Posterior cingulate gyrus (tissue), 11 donors: ENCODE measurements around the gene IPCEF1.
"Not testable (repeated sequence)": the region's sequence is repeated elsewhere in the genome, so short reads cannot be mapped to it uniquely, and the experiment has no call there.

ENCODE experiments used
- DNase-seq, 10 donors: peaks; one replicate each; pipeline versions ENCODE4 v3.0.0 to v3.0.0-alpha.2; 2020 to 2021; ENCODE audit warnings: mixed read lengths in 3 of 10
- intact Hi-C: fragments of 100-400 bp; cut with DNase I; formaldehyde crosslinking; loops from one replicate; pipeline ENCODE4 v1.15.1; 2023

The IPCEF1 gene

DNA sequence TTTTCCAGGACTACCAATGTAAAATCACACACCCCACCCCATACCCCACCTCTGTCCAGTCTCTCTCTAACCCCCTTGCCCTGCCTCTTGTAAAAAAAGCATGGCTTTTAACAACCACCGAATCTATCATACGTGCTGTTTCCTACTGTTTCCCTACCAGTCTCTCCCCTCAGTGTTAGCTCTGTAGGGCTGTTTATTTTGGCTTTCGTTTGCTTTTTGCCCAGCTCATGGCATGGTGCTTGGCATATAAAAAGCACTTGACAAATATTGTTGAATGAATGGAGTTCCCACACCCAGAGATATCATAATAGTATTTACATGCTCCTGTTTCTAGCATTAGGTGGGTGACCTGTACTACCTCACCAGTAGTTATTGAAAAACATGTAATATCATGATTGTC, 169.4 kb downstream of the IPCEF1 start:
- DNase-seq, result no peak
- intact Hi-C loops, result no loop called here

DNA sequence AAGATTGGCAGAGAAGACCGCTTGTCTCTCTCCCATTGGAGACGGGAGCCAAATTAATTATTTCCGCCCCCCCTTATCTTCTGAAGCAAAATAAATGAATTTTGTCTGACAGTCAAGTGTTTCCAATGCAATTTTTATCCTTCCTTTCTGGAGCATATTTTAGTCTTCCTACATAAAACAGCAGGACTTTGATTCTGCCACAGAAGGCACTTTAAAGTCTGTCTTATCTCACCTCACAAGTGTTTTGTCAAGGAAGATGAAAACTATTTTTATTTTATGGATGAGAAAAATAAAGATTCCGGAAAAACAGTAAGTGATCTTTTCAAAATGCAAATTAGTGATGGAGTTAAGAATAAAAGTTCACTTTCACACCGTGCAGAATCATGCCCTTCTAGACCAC, 177.2 kb downstream of the IPCEF1 start:
- intact Hi-C loops, result no loop called here
- no peak for DNase-seq

- intact Hi-C loops, DNase-seq: not testable (repeated sequence)
Measured at GRCh38 chr6:154172393-154172792, 184.2 kb downstream of the IPCEF1 start.

GRCh38 chr6:154170106-154170505, 186.5 kb downstream of the IPCEF1 start:
- intact Hi-C loops, result no loop called here
- DNase-seq, result no peak

DNA sequence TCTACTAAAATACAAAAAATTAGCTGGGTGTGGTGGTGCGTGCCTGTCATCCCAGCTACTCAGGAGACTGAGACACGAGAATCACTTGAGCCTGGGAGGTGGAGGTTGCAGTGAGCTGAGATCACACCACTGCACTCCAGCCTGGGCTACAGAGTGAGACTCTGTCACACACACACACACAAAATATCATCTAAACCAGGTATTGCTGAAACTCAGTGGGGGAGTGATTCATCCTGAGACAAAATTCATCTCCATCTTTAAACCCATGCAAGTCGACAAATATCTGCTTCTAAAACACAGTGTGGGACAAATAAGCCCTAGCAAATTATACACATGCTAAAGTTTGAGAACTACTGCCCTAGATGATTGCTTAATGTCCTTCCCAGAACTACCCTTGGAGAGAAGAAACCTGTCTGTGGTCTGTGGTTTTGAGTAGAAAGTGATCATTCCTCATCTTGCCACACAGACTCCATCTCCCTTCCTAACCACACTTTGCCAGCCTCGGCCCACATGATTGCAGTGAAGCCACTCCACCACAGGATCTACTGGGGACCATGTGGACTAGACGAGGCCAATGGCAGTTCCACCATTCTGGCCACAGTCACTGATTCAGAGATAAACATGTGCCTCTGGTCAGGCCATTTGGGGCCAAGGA, 187.3 kb downstream of the IPCEF1 start:
- DNase-seq, result peak in 2 of 10 donors; percentile 17 to 18

GRCh38 chr6:154167126-154167525, 189.5 kb downstream of the IPCEF1 start:
- intact Hi-C loops, result no loop called here
- DNase-seq, result peak in 4 of 10 donors; percentile 39 to 86 (median 62)

More for the DNA sequence above, 187.3 kb downstream of the IPCEF1 start:
- intact Hi-C loops, result no loop called here

DNA sequence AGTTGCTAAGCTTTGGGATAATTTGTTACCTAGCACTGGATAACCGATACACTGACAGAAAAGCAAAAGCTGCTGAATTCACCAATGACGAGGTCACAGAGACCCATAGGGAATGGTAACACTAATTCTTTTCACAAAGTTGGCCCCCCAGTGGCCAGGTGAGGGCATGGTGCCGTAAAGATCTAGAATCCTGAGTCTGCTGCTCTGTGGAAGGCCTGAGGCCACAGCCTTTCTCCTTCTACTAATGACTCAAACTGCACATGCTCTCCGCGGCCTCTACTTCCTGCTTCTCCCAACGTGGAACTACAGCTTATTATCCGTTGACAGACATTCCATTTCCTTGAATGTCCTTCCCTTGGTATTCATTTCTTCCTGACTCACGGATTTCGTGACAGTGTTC, 190.5 kb downstream of the IPCEF1 start:
- intact Hi-C loops, result no loop called here
- no peak for DNase-seq

DNA sequence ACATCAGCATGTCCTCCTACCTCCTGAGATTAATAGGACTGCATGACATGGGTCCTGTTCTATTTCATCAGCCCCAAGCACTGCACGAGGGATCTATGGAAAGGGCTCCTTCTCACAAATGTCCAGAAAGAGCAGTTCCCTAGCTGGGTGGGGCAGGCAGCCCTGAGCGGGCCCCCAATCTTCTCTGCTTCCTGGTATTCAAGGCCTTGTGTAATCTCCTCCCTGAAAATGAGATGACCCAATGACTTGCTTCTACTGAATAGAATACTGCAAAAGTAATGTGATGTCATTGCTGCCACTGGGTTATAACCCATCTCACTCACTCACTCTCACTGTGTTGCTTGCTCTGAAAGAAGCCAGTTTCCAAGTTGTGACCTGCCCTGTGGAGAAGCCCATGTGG, 191.1 kb downstream of the IPCEF1 start:
- intact Hi-C loops, result no loop called here
- no peak for DNase-seq

GRCh38 chr6:154164397-154164796, 192.2 kb downstream of the IPCEF1 start:
- peak; percentile 31 to 93 (median 62) for DNase-seq
- intact Hi-C loops, result no loop called here

GRCh38 chr6:154161689-154162088, 194.9 kb downstream of the IPCEF1 start:
- no peak for DNase-seq
- intact Hi-C loops, result no loop called here

DNA sequence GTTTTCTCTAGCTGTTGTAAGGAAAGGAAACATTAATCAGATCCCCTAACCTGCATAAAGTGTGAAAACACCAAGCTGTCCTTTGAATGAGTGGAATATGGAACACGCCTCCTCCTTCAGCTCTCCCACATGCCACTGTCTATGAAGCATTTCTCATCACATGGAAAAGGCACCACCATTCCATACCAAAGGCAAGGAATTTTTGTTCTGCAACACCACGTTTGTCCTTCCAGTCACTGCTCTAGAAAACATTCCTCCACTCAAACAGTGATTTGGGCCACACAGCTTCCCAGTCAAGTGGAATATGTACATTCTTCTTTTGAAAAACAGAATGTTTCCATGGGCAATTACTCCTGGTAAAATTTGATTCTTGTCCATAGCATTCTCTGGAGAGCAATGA, 197.5 kb downstream of the IPCEF1 start:
- DNase-seq, result no peak
- intact Hi-C loops, result loop anchor here (5.0 to 10.0 kb wide), 3 partner anchors 213 to 646 kb away; no protein-coding TSS in a partner anchor

DNA sequence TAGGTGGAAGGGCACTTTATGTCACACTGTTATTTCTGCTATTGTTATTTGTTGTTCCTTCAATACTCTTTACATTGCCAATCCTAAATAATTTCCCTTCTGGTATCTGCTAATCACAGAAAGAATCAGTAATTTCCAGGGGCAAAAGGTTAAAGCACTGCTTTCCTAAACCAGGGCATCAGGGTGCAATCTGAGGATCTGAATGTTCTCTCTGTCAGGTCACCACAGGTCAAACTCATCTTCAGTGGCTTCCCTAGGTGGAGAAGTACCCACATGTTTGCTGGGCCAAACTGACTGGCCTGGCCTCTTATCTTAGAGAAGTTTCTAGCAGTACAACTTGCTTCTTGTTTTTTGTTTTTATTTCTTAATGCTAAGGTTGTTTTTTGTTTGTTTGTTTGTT, 198.9 kb downstream of the IPCEF1 start:
- DNase-seq, result no peak
- intact Hi-C loops, result loop anchor here (5.0 to 10.0 kb wide), 3 partner anchors 215 to 647 kb away; no protein-coding TSS in a partner anchor

- DNase-seq, result no peak
- intact Hi-C loops, result loop anchor here (5.0 to 10.0 kb wide), 3 partner anchors 215 to 648 kb away; no protein-coding TSS in a partner anchor
Measured at GRCh38 chr6:154157082-154157481, 199.5 kb downstream of the IPCEF1 start.

- intact Hi-C loops, result loop anchor here (5.0 to 10.0 kb wide), 3 partner anchors 216 to 648 kb away; no protein-coding TSS in a partner anchor
- DNase-seq, result peak in 4 of 10 donors; percentile 25 to 67 (median 28)
Measured at GRCh38 chr6:154156135-154156896, 200.3 kb downstream of the IPCEF1 start.

- peak in 5 of 10 donors; percentile 34 to 61 (median 54) for DNase-seq
- intact Hi-C loops, result loop anchor here (1.0 to 10.0 kb wide), 3 partner anchors 123 to 650 kb away; no protein-coding TSS in a partner anchor
Measured at GRCh38 chr6:154154389-154154967, 202.1 kb downstream of the IPCEF1 start.

DNA sequence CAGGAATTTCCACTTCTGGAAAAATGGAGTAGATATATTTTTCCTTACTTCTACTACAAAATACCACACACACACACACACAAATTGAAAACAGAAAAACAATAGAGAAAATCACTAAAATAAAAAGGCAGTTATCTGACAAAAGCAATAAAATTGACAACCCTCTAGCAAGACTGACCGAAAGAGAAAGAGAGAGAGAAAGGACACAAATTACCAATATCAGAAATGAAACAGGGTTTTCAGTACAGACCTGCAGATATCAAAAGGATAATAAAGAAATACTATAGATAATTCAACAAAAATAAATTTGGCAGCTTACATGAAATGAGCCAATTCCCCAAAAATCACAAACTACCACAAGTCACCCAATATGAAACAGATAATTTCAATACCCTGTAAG, 212.8 kb downstream of the IPCEF1 start:
- intact Hi-C loops, result no loop called here
- no peak for DNase-seq

DNA sequence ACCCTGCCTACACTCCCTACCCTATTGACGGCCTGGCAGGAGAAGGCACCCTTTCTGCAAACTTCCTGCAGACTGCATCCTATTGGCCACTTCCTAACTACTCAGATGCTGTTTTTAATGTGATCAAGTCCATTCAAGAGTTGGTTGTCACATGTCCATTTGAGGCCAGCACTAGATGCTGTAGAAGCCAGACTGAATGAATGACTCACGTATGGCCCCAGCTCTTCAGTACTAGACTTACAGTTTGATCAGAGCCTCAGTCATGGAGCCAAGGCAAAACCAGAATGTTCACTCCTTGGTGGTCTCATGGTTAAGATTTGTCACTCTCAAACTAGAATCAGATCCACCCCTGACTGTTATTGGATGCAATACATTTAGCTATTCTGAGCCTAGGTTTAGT, 215.9 kb downstream of the IPCEF1 start:
- no peak for DNase-seq
- intact Hi-C loops, result no loop called here

GRCh38 chr6:154139892-154140291, 216.7 kb downstream of the IPCEF1 start:
- intact Hi-C loops, result no loop called here
- no peak for DNase-seq

GRCh38 chr6:154138793-154139192, 217.8 kb downstream of the IPCEF1 start:
- intact Hi-C loops, result no loop called here
- no peak for DNase-seq

DNA sequence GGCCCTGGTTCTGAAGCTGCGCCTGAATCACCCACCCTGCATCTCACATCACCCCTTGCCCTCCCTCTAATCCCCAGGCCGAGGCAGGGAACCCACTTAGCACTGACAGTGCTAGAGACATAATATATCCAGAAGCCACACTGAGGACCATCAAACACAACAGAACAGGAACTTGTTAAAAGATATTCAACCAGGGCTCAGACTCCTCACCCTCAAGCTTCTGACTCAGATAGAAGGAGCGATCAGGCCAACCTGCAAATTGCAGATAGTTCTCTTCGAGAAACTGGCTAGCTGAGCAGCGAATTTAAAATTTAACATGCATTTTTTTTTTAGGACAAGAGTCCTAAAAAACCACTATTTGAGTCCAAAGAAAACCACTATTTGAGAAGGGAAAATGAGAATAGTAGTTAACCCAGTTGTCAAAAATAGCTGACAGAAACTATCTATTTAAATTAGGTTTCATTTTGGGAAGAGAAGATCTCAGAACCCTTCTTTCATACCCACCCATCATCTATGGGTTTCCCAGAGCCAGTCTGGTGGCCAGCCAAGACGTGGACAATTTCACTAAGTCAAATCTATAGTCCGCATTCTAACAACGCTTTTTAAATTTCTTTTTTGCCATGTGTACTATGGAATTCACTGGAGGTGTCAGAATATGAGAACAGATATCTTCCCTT, 222.0 kb downstream of the IPCEF1 start:
- intact Hi-C loops, result no loop called here
- DNase-seq, result no peak

DNA sequence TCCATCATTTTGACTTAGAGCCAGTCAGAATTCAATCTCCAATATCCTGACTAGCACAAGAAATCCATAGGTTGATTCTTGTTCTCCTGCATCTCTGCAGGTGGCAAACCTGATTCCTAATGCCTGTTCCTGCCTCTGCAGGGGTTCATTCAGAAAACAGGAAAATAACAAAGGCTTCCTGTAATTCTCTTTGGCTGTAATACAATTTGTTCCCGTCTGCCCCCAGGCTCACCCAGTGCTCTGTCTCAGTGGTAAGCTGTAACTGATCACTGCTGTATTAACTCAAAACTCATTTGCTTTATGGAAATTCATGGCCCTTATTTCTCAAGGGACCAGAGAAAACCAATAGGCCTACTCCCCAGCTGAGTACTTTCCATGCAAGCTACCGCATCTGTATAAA, 228.9 kb downstream of the IPCEF1 start:
- intact Hi-C loops, result no loop called here
- no peak for DNase-seq
